T47D (cell line): ENCODE results near the gene DCDC1.

ENCODE experiments used
- DNase-seq, 2 experiments: peaks; one replicate each; pipeline versions ENCODE4 v3.0.0 to v3.0.0-alpha.2; 2011 to 2012; ENCODE audit warnings: low read depth in 1 of 2, low spot score in 1 of 2
- JUND ChIP-seq: IDR thresholded peaks from 2 replicates; pipeline ENCODE4 v1.6.1; 2012; ENCODE audit warnings: low read depth
- in situ Hi-C: cut with HindIII; loops from 2 replicates; pipeline ENCODE4 v1.10.0; 2016; ENCODE audit warnings: low sequenced_read_pairs, low pct_unique_long_range_greater_than_20kb

The DCDC1 gene

DNA sequence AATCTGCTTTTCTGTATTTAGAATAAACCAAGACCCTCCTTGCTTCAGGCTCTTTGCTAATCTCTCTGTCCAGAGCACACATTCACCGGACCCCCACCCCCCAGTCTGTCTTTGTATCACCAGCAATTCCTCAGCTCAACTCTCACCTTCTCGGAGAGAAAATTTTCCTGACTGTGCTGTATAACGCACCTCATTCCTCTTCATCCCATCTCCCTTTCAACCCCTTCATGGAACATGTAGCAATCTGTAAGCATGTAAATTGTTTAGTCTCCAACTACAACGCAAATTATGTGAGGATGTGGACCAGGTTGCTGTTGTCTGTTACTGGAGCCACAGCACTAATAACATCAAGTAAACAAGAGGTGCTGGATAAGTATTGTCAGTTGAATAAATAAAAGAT is 349.8 kb downstream of the DCDC1 start:
- in situ Hi-C loops: no loop called here
- DNase-seq: no peak
- no peak for TF ChIP-seq JUND

DNA sequence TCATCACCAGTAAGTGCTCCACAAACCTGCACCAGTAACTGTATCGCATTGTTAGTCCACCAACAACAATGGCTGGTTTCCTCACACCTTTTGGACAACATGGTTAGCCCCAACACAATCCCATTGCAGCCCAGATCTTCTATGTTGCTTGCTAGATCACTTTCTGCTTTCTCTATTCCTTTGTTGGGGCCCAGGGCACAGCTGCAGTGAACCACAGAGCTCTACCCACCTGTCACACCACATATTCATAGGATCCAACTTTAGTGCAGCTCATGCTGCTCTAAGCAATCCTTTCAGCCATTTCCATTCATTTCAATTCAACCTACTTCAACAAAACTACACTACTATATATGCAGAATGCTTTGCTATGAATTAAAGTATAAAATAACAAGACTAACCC is 364.3 kb downstream of the DCDC1 start:
- DNase-seq: no peak
- TF ChIP-seq JUND: no peak
- in situ Hi-C loops: no loop called here

DNA sequence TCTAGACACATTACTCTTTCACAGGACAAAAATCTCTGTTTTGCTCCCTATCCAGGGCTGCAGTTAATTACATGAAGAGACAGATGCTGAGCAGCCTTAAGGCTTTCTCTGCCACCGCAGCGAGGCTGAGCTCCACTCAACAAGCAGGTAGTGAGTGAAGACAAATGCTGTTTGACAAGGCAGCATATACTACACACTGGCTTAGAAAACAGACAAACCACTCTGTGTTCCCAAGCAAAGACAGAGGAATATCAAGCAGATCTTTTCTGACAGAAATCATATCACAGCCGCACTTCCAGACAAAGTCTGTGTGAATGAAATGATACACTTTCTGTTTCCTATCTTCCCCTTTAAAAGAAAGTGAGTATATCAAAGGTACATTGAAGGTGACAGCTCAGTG is 368.1 kb downstream of the DCDC1 start:
- no peak for DNase-seq
- TF ChIP-seq JUND: no peak
- in situ Hi-C loops: no loop called here

DNA sequence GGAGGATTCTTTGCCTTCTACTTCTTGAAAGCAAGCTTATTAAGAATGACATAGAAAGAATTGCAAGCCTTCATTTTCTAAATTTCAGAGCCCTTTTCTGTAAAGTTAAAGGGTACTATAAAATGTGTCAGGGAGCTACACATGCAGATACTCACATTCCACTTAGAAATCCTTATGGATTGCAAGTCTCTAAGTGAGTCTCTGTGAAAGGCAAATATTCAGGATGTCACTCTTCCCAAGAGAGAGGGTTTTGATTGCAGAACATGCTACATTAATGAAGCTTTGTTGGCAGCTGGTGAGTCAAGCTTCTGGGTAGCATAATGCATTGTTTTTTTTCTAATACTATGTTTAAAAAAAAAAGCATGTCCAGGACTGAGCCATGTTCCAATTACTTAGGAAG is 369.2 kb downstream of the DCDC1 start:
- no peak for TF ChIP-seq JUND
- in situ Hi-C loops: no loop called here
- no peak for DNase-seq

DNA sequence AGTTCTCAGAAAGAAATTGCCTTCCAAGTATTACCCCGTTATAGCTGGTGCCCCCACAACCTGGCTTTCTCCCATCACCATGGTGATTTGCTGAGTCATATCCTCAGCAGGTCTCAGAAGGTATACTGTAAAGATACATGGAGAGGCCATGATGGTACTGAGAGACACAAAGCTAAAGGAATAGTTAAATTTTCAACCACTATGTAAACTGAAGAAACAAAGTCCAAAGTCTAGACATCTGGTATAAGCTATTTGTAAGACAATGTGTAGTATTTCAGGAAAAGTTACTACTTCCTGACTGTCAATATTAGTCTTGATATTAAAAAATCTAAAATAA is 377.1 kb downstream of the DCDC1 start:
- TF ChIP-seq JUND: no peak
- DNase-seq: no peak
- in situ Hi-C loops: no loop called here

DNA sequence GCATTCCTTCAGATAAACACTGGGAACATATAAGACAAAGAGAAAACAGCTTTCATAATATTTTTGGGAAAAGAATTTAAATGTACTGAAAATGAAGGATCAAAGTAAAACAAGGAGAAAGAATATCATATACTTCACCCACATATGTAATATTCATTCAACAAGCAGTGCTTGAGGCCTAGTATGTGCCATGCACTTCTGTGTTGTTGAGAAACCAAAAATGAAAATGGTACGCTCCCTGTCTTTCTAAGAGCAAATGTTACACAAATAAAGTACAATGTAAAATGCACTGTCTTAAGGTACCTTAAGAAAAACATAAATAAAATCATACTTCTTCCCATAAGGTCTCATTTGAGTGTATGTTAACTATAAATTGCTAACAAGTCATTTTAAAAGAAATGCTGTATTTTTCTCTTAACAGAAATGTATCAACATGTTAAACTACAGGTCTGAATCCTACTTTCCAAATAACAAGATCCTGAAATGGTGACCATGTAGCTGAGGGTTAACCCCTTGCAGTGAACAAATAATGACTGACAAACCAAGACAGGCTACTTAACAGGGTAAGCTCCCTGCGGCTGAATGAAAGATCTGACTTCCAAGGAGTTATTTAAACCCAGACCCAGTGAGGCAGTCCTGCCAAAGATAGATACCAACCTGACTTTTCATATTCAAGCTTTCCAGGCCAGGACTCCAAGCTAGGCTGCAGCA is 377.6 kb downstream of the DCDC1 start:
- in situ Hi-C loops: no loop called here
- DNase-seq: no peak
- no peak for TF ChIP-seq JUND

DNA sequence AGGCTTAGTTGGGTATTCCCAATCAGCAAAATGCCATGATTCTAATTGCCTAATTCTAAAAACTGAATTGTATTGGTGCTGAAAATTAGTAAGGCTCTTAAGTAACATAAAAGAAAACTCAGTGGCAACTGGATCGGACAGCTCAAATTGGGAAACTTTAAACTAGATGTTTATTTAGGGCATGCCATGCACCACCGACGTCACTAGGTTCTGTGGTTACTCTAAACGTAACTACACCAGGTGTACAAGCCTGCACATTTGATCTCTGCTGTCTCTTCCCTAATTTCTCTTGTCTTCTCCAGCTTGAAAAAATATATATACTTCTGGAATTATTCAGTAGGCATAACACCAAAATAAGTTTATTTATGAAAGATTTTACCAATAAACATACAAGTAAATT is 378.2 kb downstream of the DCDC1 start:
- no peak for DNase-seq
- TF ChIP-seq JUND: no peak
- in situ Hi-C loops: no loop called here

DNA sequence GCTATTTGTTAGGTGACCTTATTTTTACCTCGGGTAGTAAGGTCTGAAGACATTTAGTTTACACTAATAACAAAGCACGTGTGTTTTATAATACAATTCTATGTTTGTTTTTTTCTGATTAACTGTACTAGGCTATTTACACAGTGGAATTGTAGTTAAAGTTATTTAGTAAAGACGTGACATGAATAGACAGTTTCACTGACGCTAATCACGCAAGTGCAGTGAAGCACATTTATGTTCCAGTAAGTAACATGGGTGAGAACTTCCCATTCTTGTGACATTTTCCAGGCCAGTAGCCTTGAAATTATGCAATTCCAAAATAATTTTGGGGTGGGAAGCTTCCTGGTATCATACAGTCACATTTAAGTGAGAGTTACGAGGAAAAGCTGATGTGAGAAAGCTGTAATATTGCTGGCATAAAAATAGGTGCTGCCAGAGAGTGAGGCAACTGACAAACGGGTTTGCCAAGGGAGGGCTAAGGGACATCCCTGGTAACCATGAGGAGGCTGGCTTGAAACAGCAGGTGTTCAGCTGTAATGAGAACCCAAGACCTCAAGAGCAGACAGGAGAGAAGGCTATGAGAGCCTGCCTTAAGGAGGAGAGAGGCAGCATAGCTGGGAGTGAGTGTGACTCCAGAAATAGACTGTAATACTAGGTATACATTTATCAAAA is 378.8 kb downstream of the DCDC1 start:
- DNase-seq: peak in 1 of 2 experiments; percentile 18
- TF ChIP-seq JUND: no peak
- in situ Hi-C loops: no loop called here

DNA sequence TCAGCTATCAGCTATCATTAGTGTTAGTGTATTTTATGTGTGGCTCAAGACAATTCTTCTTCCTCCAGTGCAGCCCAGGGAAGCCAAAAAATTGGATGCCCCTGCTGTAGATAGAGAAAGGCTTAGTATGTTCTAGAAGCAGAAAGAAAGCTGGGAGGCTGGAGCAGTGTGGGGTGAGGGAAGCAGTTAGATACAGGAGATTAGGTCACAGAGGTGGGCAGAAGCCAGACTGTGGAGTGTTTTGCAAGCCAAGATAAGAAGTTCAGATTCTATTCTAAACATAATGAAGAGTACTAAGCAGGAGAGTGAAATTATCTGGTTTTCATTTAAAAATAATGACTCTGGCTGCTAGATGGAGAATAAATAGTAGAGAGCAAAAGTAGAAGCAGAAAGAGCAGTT is 381.7 kb downstream of the DCDC1 start:
- no peak for TF ChIP-seq JUND

DNA sequence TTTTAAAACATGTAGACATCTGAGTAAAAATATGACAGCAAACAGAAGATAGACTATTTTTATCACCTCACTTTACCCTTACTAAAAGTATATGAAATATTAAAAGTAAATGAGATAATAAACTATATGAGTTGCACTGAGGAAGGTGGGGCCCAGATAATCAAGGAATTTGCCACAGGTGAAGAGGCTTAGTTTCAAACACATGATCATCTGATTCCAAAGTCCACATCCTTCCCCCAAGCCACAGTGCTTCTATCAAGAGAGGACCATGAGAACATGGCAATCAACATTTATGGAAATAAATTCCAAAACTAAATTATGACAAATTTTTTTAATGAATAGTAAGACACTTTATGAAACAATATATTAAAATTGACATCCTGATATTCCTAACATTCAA is 384.0 kb downstream of the DCDC1 start:
- no peak for DNase-seq
- TF ChIP-seq JUND: no peak
- in situ Hi-C loops: no loop called here

More for the DNA sequence above, 381.7 kb downstream of the DCDC1 start:
- in situ Hi-C loops: no loop called here
- DNase-seq: no peak

DNA sequence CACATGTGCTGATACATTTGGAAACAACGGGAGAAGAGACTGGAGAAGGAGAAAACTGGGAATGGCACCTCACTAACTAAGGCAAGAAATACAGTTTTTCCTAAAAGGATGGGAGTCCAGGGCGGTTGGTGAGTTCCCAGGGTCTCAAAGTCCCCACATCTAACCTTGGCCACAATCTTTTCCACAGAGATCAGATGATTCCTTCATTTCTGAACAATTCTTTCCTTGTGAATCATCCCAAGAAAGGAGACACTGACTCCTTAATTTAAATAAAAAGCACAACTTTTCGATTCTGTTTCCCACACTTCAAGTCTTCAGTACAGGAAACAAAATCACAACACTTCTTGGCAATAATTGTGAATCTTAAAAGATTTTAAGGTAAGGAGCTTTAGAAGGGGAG is 384.7 kb downstream of the DCDC1 start:
- DNase-seq: no peak
- TF ChIP-seq JUND: no peak
- in situ Hi-C loops: no loop called here

DNA sequence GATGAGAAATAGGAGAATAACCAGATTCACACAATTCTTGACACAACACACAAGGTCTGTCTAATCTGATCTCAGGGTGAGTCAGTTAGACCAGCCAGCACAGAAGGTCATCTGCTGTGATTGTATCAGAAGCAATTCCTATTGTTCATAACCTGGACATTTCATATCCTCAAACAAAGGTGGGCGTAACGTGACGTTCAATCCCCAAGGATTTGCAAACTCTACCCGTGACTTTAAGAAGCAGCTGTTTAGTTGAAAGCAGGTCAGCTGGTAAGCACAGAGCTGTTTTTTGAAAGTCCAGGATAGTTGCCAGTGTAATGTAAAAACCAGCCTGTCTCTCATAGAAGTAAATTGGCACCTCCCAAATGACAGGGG is 385.1 kb downstream of the DCDC1 start:
- in situ Hi-C loops: no loop called here
- no peak for TF ChIP-seq JUND
- no peak for DNase-seq

DNA sequence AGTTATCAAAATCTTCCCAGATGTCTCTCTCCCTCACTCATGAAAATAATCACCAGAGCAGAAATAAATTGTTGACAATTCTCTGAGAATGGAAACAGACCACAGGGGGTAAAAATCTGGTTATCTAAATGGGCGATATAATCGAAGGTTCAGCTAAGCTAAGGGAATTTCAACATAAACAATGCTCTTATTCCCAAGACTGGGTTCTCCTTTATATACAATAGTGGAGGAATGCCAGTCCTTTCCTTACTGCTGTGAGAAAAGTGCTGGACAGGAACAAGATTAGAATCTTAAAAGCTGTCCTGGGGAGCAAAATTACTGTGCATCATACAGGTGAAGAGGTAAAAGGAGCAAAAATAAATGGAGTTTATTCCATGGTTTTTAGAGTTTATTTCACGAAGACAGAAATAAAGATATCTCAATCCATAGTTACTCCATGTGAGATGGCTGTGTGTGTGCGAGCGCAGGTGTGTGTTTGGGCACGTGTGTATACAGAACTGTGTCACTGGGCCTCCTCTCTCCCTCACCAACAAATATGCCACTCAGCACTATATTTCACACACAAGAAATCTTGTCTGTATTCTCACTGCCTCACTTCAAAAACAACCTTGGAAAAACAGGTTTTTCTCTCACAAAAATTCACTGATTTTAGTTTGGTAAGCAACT is 385.6 kb downstream of the DCDC1 start:
- DNase-seq: no peak
- no peak for TF ChIP-seq JUND
- in situ Hi-C loops: no loop called here
